HepG2 (cell line): ENCODE data around the gene SPART. TPM values are rescaled to one million over a fixed set of nuclear protein-coding genes. Genes with fewer than 3 reads are reported as not detected.

Experiments
- ATAC-seq: fragments of 200-7000 bp; cut with Tn5 transposase; 3 replicates; pipeline ENCODE4 v1.9.1; 2020; ENCODE audit warnings: mild to moderate bottlenecking, moderate library complexity
- BruUV-seq: library from RNA; stranded (reverse); fragments of 400-500 nt; replicated peaks from 2 replicates; lab custom pipeline; 2021; lab: Mats Ljungman, UMichigan
- CTCF ChIA-PET: fragments of 300-600 bp; formaldehyde crosslinking; extraction: SDS; loops from one replicate; lab custom pipeline; 2021; ENCODE audit warnings: low total read pairs, inconsistent platforms, low intra/inter-chr PET ratio; lab: Yijun Ruan, JAX
- POLR2A ChIA-PET: fragments of 350-600 bp; sonication (Branson Sonifier 250); formaldehyde crosslinking; loops from one replicate; lab custom pipeline; 2020; ENCODE audit warnings: antibody characterized with exemption, inconsistent platforms; lab: Yijun Ruan, JAX
- DNase-seq: peaks from one replicate; pipeline ENCODE4 v3.0.0-alpha.2; 2015; ENCODE audit warnings: low spot score
- FAIRE-seq: peaks from 3 replicates; lab custom pipeline; 2011; peaks lifted over from hg19 to GRCh38; lab: Jason Lieb, UNC
- H2AFZ ChIP-seq: one replicate; pipeline ENCODE4 v1.6.1; 2011; ENCODE audit warnings: low read length, inconsistent platforms
- H3K27ac ChIP-seq: fragments of 300-600 bp; 3 replicates; pipeline ENCODE4 v1.8.0; 2011; ENCODE audit warnings: mixed run types, mild to moderate bottlenecking, mixed read lengths, low read length, inconsistent platforms; ENCODE audit not compliant: insufficient read depth; ENCODE audit errors: extremely low read length
- H3K27me3 ChIP-seq, 2 experiments: fragments of 200-600 bp in 1 of 2; 2 replicates in 1 of 2; 3 replicates in 1 of 2; pipeline versions ENCODE4 v1.6.0 to v1.8.0; 2011; ENCODE audit warnings: low read length in 2 of 2, mild to moderate bottlenecking in 2 of 2, moderate library complexity in 2 of 2, inconsistent platforms in 1 of 2; ENCODE audit not compliant: insufficient read depth in 2 of 2, control insufficient read depth in 1 of 2
- H3K36me3 ChIP-seq, 2 experiments: fragments of 200-600 bp in 1 of 2; replicated peaks in 1 of 2; 2 replicates in 1 of 2; 3 replicates in 1 of 2; pipeline versions ENCODE4 v1.5.1 to v1.8.0; 2011; ENCODE audit warnings: low read length in 2 of 2, inconsistent platforms in 1 of 2; ENCODE audit not compliant: insufficient read depth in 2 of 2, control insufficient read depth in 1 of 2
- H3K4me1 ChIP-seq: 2 replicates; pipeline ENCODE4 v1.5.1; 2012; ENCODE audit warnings: low read length, inconsistent platforms; ENCODE audit not compliant: insufficient read depth
- H3K4me2 ChIP-seq: 2 replicates; pipeline ENCODE4 v1.6.0; 2011; ENCODE audit warnings: low read depth, low read length, inconsistent platforms
- H3K4me3 ChIP-seq, 3 experiments: fragments of 200-600 bp in 1 of 3; sonication (generic), shearing (Covaris generic) in 1 of 3; replicated peaks in 1 of 3; 2 replicates each; pipeline ENCODE4 v1.5.1; 2011 to 2016; ENCODE audit warnings: low read length in 3 of 3, inconsistent platforms in 2 of 3, low read depth in 2 of 3, mild to moderate bottlenecking in 2 of 3, control low read depth in 1 of 3, mixed read lengths in 1 of 3; ENCODE audit not compliant: insufficient read depth in 1 of 3
- H3K79me2 ChIP-seq: one replicate; pipeline ENCODE4 v1.6.1; 2011; ENCODE audit warnings: low read length, inconsistent platforms; ENCODE audit not compliant: insufficient read depth
- H3K9ac ChIP-seq: 2 replicates; pipeline ENCODE4 v1.6.0; 2011; ENCODE audit warnings: mild to moderate bottlenecking, low read depth, low read length, inconsistent platforms; ENCODE audit not compliant: insufficient read depth
- H3K9me3 ChIP-seq: 2 replicates; pipeline ENCODE4 v1.5.1; 2012; ENCODE audit warnings: mild to moderate bottlenecking, low read length
- H4K20me1 ChIP-seq: 2 replicates; pipeline ENCODE4 v1.6.0; 2011; ENCODE audit warnings: inconsistent platforms, mild to moderate bottlenecking, low read length, moderate library complexity; ENCODE audit not compliant: insufficient read depth
- ARHGAP35 ChIP-seq: sonication (generic); formaldehyde crosslinking; IDR thresholded peaks from 2 replicates; pipeline ENCODE4 v1.9.0; 2022; ENCODE audit warnings: mild to moderate bottlenecking, inconsistent platforms, moderate library complexity, missing genetic modification reagents, borderline replicate concordance
- ELF3 ChIP-seq: IDR thresholded peaks from 2 replicates; pipeline ENCODE4 v1.6.1; 2016; ENCODE audit warnings: missing genetic modification reagents, missing compliant biosample characterization
- EP300 ChIP-seq, 3 experiments: sonication (generic) in 1 of 3; formaldehyde crosslinking in 1 of 3; IDR thresholded peaks; 2 replicates each; pipeline versions ENCODE4 v1.5.1 to v1.6.1; 2011 to 2020; ENCODE audit warnings: low read depth in 2 of 3, low read length in 2 of 3, borderline replicate concordance in 1 of 3, improper control_type of control experiment in 1 of 3, mild to moderate bottlenecking in 1 of 3, missing genetic modification reagents in 1 of 3, moderate library complexity in 1 of 3
- IKZF4 ChIP-seq: sonication (generic); formaldehyde crosslinking; IDR thresholded peaks from 2 replicates; pipeline ENCODE4 v1.5.1; 2020; ENCODE audit warnings: borderline replicate concordance, mild to moderate bottlenecking, low read depth, missing genetic modification reagents; ENCODE audit errors: not compliant biosample characterization
- MNT ChIP-seq: fragments of 450-650 bp; IDR thresholded peaks from 2 replicates; pipeline ENCODE4 v1.6.1; 2016
- MYNN ChIP-seq: sonication (generic); formaldehyde crosslinking; IDR thresholded peaks from 2 replicates; pipeline ENCODE4 v1.4.0; 2020; ENCODE audit warnings: mild to moderate bottlenecking, low read depth, missing genetic modification reagents
- SIX4 ChIP-seq: sonication (generic); formaldehyde crosslinking; IDR thresholded peaks from 2 replicates; pipeline ENCODE4 v1.4.0; 2020; ENCODE audit warnings: missing genetic modification reagents
- SMARCE1 ChIP-seq: fragments of 450-650 bp; IDR thresholded peaks from 2 replicates; pipeline ENCODE4 v1.6.1; 2017; ENCODE audit warnings: borderline replicate concordance
- YEATS4 ChIP-seq: sonication (generic); formaldehyde crosslinking; IDR thresholded peaks from 2 replicates; pipeline ENCODE4 v1.4.0; 2020; ENCODE audit warnings: missing genetic modification reagents, borderline replicate concordance
- ZKSCAN5 ChIP-seq: sonication (generic); formaldehyde crosslinking; IDR thresholded peaks from 2 replicates; pipeline ENCODE4 v1.5.1; 2020; ENCODE audit warnings: mild to moderate bottlenecking, missing genetic modification reagents
- ZNF329 ChIP-seq: sonication (generic); formaldehyde crosslinking; IDR thresholded peaks from 2 replicates; pipeline ENCODE4 v1.9.0; 2021; ENCODE audit warnings: low read depth, mild to moderate bottlenecking, missing genetic modification reagents
- ZNF780A ChIP-seq: sonication (generic); formaldehyde crosslinking; IDR thresholded peaks from 2 replicates; pipeline ENCODE4 v1.8.0; 2022; ENCODE audit warnings: mild to moderate bottlenecking, missing genetic modification reagents, moderate library complexity
- WGBS: methylation state at CpG from one replicate; pipeline ENCODE4 v1.1.6; 2017; ENCODE audit warnings: low lambda C conversion rate; 5-methylcytosine and 5-hydroxymethylcytosine counted together
- in situ Hi-C: cut with HindIII; loops from 2 replicates; pipeline ENCODE4 v1.10.0; 2017; ENCODE audit warnings: low pct_unique_long_range_greater_than_20kb; ENCODE audit not compliant: extremely low pct_ligation_motif_present
- intact Hi-C: fragments of 100-400 bp; cut with micrococcal nuclease; formaldehyde crosslinking; loops from one replicate; pipeline ENCODE4 v1.10.0; 2022; ENCODE audit not compliant: unreplicated experiment
- polyA plus RNA-seq, 8 experiments: library from polyadenylated mRNA; depleted of rRNA in 3 of 8; stranded (reverse) in 7 of 8; unstranded in 1 of 8; fragments of >200 nt; fragmentation: Illumina TruSeq in 4 of 8; extraction: Trizol in 4 of 8; gene quantifications; 2 replicates each; pipeline versions ENCODE4 v1.2.1 to v1.2.3, GENCODE V29; 2011 to 2016; ENCODE audit warnings: low read depth in 4 of 8, missing spikeins in 1 of 8, mixed read lengths in 1 of 8; ENCODE audit not compliant: insufficient read depth in 1 of 8
- total RNA-seq, 5 experiments: library from RNA; depleted of rRNA; stranded (reverse); fragments of >200 nt; fragmentation: Illumina TruSeq; extraction: Trizol; gene quantifications; 2 replicates each; pipeline ENCODE4 v1.2.3, GENCODE V29; 2016; ENCODE audit warnings: low read depth in 1 of 5

SPART gene
- total and polyA plus RNA-seq, 2 of the 13 experiments (the other 11 are each of a cell fraction or from before 2014, with no cell fraction given), result 8.9 to 28.8 TPM

- TF ChIP-seq IKZF4 (CRISPR knock-in tag) (no peak), ARHGAP35 (no peak), ELF3 (CRISPR knock-in tag) (no peak)
Measured at GRCh38 chr13:36261976-36262375, 84.2 kb downstream of the SPART start (continued).

- H3K9me3 ChIP-seq, result no peaks in the 10 kb centered on the region
- H3K4me3 ChIP-seq, result no peak overlapping the region
- intact Hi-C loops, result no loop called here
- no peaks in the 10 kb centered on the region for H3K79me2 ChIP-seq
- TF ChIP-seq SIX4 (no peak), ZKSCAN5 (CRISPR knock-in tag) (no peak), ZNF780A (CRISPR knock-in tag) (no peak), EP300 (IDR thresholded peaks at IDR 0.05; ENCODE audit: low read depth in 2 of 2, low read length in 2 of 2) (no peak), EP300 (CRISPR knock-in tag; IDR thresholded peaks at IDR 0.05; ENCODE audit: borderline replicate concordance) (no peak), YEATS4 (CRISPR knock-in tag) (no peak), SMARCE1 (no peak), MYNN (no peak), MNT (no peak), ZNF329 (CRISPR knock-in tag) (no peak)
- ChIA-PET CTCF (no interaction called here), POLR2A (no interaction called here)
- H3K36me3 ChIP-seq, result no peaks in the 10 kb centered on the region
- no peaks in the 10 kb centered on the region for H3K4me1 ChIP-seq
- no peak overlapping the region for H3K27ac ChIP-seq
- no peak overlapping the region for H3K4me2 ChIP-seq
- FAIRE-seq, result no peak
- in situ Hi-C loops, result no loop called here
- H2AFZ ChIP-seq, result no peak overlapping the region
- ATAC-seq, result no peak
- H3K27me3 ChIP-seq, result no peaks in the 10 kb centered on the region
- no peaks in the 10 kb centered on the region for H4K20me1 ChIP-seq
- H3K9ac ChIP-seq, result no peak overlapping the region
- WGBS, result 35% methylated on average over 2 of the region's 3 CpGs
- no TSS peak for BruUV-seq
- no peak for DNase-seq
Measured at GRCh38 chr13:36261011-36261410, 85.2 kb downstream of the SPART start.
